Suprapubic skin (tissue), 4 donors: ENCODE measurements around the gene PRDM5.

Experiments
- EP300 ChIP-seq: sonication (generic); formaldehyde crosslinking; IDR thresholded peaks from one replicate; pipeline ENCODE4 v1.6.1; 2017; ENCODE audit warnings: antibody characterized with exemption
- POLR2AphosphoS5 ChIP-seq, 3 donors: sonication (generic); formaldehyde crosslinking; IDR thresholded peaks; one replicate each; pipeline ENCODE4 v1.6.1; 2017; ENCODE audit warnings: antibody characterized with exemption in 3 of 3
- TF ChIP-seq, protein P1 (sequence below), 2 donors: fragments of 200-600 bp in 1 of 2; fragments of 450-650 bp in 1 of 2; sonication (generic) in 1 of 2; IDR thresholded peaks; one replicate each; pipeline ENCODE4 v1.5.1; 2016 to 2019; ENCODE audit warnings: antibody characterized with exemption in 2 of 2, mild to moderate bottlenecking in 1 of 2, moderate library complexity in 1 of 2

DNA sequence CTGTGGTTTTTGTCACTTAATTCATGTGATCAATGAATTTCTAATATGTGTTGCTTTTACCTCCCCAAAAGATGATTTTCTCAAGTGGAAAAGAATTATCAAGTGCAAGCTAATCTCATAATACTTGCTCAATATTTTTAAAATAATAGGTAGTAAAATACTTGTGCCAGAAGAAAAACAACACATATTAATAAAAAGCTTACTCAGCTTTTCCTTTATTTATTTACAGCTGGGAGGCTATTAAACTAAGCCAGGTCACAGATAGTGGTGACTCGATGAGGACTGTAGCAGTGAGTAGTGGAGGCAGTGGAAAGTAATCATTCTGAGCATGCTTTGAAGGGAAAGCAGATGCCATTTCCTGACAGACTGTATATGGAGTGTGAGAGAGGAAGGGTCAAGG lies 96.1 kb downstream of the PRDM5 start:
- TF ChIP-seq, protein P1, sequence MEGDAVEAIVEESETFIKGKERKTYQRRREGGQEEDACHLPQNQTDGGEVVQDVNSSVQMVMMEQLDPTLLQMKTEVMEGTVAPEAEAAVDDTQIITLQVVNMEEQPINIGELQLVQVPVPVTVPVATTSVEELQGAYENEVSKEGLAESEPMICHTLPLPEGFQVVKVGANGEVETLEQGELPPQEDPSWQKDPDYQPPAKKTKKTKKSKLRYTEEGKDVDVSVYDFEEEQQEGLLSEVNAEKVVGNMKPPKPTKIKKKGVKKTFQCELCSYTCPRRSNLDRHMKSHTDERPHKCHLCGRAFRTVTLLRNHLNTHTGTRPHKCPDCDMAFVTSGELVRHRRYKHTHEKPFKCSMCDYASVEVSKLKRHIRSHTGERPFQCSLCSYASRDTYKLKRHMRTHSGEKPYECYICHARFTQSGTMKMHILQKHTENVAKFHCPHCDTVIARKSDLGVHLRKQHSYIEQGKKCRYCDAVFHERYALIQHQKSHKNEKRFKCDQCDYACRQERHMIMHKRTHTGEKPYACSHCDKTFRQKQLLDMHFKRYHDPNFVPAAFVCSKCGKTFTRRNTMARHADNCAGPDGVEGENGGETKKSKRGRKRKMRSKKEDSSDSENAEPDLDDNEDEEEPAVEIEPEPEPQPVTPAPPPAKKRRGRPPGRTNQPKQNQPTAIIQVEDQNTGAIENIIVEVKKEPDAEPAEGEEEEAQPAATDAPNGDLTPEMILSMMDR (IDR thresholded peaks at IDR 0.05) = no peak
- TF ChIP-seq EP300 (no peak), POLR2AphosphoS5 (IDR thresholded peaks at IDR 0.05) (no peak)
